Esophagus squamous epithelium (tissue), 4 donors: ENCODE data around the gene ECPAS.

Experiments used
- POLR2A ChIP-seq, 4 donors: fragments of 450-650 bp; IDR thresholded peaks; one replicate each; pipeline ENCODE4 v1.6.1; 2017; ENCODE audit warnings: antibody characterized with exemption in 4 of 4, mild to moderate bottlenecking in 4 of 4, moderate library complexity in 3 of 4
- TF ChIP-seq, protein P1 (sequence below), 6 experiments: fragments of 450-650 bp in 4 of 6; fragments of 200-600 bp in 2 of 6; sonication (generic) in 2 of 6; IDR thresholded peaks; one replicate each; pipeline ENCODE4 v1.5.1; 2016 to 2019; ENCODE audit warnings: antibody characterized with exemption in 6 of 6, mild to moderate bottlenecking in 4 of 6, moderate library complexity in 4 of 6

DNA sequence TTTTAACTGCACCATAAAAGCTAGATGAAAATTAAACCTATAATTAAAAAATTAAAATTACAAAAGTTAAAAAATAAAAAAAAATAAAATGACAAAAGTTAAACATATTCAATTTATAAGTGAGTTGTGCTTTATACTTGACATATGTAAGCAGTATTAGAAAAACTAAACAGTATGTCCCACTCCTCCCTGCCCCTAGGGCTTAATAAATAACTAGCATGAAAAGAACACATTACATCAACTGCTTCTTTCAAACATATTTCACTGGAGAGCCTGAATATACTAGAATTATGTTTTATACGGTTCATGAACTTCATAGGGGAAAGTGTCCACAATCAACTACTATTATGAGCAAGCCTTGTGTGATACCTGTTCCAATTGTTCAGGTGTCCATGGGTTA lies 47.6 kb downstream of the ECPAS start:
- TF ChIP-seq, protein P1, sequence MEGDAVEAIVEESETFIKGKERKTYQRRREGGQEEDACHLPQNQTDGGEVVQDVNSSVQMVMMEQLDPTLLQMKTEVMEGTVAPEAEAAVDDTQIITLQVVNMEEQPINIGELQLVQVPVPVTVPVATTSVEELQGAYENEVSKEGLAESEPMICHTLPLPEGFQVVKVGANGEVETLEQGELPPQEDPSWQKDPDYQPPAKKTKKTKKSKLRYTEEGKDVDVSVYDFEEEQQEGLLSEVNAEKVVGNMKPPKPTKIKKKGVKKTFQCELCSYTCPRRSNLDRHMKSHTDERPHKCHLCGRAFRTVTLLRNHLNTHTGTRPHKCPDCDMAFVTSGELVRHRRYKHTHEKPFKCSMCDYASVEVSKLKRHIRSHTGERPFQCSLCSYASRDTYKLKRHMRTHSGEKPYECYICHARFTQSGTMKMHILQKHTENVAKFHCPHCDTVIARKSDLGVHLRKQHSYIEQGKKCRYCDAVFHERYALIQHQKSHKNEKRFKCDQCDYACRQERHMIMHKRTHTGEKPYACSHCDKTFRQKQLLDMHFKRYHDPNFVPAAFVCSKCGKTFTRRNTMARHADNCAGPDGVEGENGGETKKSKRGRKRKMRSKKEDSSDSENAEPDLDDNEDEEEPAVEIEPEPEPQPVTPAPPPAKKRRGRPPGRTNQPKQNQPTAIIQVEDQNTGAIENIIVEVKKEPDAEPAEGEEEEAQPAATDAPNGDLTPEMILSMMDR (IDR thresholded peaks at IDR 0.05): no peak
- no peak for TF ChIP-seq POLR2A (IDR thresholded peaks at IDR 0.05)
